GM19397 (cell line): ENCODE results near the gene PRKAB1.

Source experiments
- ATAC-seq: cut with Tn5 transposase; IDR thresholded peaks from one replicate; pipeline ENCODE4 v1.9.1; 2021; ENCODE audit warnings: mild to moderate bottlenecking, moderate library complexity; ENCODE audit not compliant: unreplicated experiment

Gene PRKAB1

GRCh38 chr12:119661882-119662281, 6.1 kb upstream of the PRKAB1 start:
- ATAC-seq = no peak

DNA sequence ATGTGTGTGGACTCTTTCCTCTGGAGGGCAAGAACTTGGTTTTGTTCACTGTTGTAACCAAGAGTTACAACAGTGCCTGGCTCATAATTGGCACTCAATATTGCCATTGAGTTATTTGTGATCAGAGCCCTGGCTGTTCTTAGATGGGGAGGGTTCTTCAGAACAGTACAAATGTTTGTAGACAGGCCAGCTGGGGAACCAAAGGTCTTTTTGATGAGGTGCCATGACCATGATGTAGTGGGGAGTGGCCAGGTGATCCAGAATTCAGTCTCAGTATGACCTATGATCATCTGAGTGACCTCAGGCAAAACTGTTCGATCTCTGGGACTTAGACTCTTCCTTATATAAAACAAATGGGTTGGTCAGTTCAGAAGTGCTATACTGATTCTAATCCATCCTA, 3.3 kb upstream of the PRKAB1 start:
- ATAC-seq = no peak

DNA sequence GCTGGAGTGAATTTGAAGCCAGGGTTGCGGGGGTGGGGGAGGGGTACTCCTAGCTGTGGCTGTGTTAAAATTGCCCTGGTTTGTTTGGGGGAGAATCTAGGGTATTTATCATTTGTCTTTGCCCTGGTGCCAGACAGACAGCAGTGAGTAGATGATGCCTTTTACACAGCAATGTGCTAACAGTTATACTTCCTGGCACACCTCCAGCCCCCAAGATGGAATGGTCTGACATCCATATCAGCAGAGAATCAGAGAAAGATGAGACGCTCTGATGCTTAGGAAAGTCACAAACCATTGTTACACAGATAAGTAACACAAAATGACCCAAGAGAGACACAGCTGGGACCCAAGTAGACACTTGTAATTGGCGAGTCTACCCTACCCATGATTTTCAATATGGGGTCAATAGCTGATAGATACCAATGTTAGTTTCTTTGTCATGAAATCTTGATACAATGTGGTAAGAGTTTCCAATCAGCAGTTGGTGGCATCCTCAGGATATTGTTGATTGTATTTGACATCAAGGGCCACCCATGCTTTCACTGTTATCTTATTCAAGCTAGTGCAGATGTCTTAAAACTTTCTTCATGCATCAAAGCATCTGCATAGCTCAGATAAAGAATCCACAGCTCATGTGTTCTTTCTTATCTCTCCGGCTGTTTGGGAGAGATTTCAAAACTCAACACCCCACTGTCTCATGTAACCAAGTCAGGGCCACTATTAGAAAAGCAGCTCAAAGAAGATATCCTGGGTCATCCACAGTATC, 2.6 kb upstream of the PRKAB1 start:
- ATAC-seq = no peak

DNA sequence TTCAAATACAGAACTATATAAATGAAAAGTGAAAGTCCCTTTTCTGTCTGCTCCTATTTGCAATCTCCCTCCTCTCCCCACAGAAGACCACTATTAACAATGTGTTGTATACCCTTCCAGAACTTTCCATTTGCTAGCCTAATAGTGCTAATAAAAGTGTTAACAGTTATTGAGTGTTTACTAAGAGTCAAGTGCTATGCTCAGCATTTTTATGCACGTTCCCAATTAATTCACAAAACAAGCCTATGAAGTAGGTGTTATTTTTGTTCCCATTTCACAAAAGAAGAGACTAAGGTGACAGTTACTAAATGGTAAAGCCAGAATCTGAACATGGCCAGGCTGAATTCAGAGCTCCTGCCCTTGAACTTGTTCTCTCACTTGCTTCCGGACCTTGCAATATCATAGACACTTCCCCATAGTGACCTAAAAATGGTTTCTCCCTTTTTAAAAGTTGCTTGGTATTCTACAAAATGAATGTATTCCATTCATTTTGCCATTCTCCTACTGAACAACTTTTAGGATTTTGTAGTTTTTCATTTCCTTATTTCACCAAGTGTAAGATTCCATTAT, 1.6 kb upstream of the PRKAB1 start:
- no peak for ATAC-seq

DNA sequence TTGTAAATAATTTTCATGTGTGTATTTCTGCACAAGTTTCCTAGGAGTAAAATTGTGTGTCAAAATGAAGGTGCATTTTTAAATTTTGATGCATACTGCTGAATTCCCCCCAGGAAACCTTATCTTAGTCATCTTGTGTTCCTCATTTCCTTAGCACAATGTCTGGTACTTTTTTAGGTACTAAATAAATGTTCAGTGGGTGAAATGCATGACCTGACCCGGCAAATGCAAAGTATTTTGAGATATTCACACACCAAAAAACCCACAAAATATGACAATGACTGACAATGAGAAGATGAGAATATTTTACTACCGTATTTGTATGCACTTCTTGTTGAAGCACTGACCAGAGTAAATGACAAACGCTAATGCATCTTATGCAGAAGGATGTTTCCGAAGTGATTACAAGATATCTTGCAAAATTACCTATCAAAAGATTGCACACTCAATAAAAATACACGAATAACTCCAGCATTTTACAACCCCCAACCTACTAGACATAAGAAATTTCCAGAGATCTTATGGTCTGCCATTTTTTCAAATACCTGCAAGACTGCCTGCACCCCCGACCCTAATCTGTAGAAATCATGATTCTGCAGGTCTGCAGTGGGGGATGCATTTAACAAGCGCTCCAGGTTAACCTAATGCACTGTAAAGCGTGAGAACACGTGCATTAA, 895 bp upstream of the PRKAB1 start:
- ATAC-seq = no peak

DNA sequence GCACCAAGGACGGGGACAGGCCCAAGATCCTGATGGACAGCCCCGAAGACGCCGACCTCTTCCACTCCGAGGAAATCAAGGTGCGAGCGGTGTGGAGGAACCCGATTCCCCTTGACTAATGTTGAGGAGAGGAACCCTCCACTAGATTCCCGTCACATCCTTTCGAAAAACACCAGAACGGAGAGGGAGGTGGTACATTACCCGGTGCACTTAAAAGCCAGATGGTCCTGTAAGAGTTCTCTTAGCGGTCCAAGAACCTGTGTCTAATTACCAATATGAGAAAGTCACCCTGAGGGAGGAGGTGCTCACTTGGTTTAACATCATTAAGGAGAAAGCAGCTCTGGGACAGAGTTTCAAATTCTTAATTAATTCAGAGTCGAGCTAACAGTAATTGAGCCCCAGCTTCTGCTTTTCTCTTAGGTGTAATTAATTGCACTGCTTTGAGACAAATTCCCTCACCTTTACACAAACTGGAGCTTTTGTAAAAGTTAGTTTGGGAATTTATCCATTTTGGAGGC, 450 bp downstream of the PRKAB1 start:
- no peak for ATAC-seq

DNA sequence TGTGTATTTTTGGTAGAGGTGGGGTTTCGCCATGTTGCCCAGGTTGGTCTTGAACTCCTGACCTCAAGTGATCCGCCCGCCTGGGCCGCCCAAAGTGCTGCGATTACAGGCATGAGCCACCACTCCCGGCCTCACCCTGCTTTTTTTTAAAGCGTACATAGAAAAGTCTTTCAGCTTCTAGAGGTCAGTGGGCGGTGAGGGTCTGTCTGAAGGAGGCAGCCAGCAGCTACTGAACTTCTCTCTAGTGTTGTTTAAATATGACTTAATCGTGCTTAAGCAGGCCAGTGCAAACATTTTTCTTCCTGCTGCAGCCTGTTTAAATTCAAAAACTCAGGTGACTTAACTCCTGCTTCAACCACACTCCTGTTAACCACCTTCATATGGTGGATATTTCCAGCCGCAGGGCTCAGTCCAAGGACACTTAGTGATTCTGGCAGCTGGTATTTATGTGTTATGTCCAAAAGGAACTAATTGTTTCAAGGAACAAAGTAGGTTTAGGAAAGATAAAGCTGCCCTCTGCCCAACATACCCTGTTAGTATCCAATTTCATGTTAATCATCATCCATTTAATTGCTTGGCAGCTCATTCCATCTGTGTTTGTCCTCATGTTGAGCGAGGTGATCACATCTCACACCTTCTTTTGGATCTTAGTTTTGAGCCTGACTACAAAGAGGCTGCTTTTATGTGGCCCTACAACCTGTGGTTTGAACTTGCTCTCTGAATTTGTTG, 2.0 kb downstream of the PRKAB1 start:
- ATAC-seq = no peak

DNA sequence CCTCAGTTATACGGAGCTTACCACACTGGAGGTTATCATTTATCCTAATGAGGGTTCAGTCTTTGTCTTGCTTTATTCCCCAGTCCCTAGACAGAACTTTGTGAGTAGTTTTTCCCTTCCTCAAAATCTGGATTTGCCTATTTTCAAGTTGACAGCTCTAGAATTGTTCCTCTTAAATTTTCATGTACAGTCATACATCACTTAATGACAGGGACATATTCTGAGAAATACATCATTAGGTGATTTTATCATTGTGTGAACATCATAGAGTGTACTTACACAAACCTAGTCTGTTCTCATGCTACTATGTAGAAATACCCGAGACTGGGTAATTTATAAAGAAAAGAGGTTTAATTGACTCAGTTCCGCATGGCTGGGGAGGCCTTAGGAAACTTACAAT, 3.1 kb downstream of the PRKAB1 start:
- no peak for ATAC-seq

DNA sequence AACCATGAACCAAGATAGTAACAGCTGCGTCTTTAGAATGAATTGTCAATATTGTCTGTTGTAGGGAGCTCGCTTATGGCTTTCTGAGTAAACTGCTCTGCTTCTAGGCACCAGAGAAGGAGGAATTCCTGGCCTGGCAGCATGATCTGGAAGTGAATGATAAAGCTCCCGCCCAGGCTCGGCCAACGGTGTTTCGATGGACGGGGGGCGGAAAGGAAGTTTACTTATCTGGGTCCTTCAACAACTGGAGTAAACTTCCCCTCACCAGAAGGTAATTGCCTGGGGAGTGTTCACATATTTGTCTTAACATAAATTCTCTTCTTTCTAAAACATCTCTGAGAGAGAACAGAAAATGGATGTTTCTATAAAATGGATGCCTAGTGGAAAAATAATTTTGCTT, 4.3 kb downstream of the PRKAB1 start:
- no peak for ATAC-seq

DNA sequence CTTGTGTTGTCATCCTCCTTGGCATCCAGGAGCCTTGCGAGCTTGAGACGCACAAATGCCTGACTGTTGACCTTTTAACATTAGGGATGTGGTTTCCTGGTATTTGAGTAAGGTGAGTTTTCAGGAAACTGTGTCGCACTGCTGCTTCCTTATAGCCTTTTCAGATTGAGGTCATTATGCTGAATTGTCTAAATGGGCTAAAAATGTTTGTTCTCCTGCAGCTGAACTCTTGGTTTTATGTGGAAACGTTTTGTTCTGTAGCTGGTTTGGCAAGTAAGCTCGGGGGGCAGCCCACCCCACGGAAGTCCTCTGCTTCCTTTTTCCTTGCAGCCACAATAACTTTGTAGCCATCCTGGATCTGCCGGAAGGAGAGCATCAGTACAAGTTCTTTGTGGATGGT, 5.7 kb downstream of the PRKAB1 start:
- no peak for ATAC-seq

- no peak for ATAC-seq
These were observed 6.6 kb downstream of the PRKAB1 start for GRCh38 chr12:119674560-119674959.

- ATAC-seq = no peak
These were observed 8.1 kb downstream of the PRKAB1 start for GRCh38 chr12:119676022-119676421.

- no peak for ATAC-seq
These were observed 8.6 kb downstream of the PRKAB1 start for GRCh38 chr12:119676573-119676972.

DNA sequence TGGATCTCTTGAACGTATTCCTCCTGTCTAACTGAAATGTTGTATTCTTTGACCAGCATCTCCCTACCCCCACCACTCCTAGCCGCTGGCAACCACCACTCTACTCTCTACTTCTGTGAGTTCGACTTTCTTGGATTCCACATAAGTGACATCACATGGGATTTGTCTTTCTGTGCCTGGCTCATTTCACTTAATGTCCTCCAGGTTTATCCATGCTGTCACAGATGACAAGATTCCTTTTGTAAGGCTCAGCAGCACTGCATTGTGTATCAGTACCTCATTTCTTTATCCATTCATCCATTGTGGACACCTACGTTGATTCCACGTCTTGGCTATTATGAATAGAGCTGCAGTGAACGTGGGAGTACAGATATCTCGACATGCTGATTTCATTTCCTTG, 10.5 kb downstream of the PRKAB1 start:
- no peak for ATAC-seq

GRCh38 chr12:119679081-119679480, 11.1 kb downstream of the PRKAB1 start:
- no peak for ATAC-seq

GRCh38 chr12:119679490-119679889, 11.6 kb downstream of the PRKAB1 start:
- ATAC-seq = no peak

DNA sequence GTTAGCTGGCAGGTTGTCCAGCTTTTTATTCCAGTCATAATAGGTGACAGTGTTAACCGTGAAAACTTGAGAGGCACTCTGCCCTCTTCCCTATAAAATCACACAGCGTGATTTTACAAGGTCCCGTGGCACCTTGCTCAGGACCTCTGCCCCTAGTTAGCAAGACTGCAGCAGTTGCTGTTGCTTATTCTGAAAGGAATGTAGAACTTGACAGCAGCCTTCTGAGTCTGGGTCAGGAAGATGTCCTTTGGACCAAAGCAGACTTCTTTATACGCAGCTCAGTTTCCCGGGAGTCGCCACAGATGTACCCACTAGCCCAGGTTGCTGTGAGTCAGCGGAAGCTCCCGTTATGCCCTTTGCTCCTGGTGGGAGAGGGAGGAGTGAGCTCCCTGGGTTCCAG, 13.2 kb downstream of the PRKAB1 start:
- ATAC-seq = no peak

GRCh38 chr12:119681728-119682638, 14.1 kb downstream of the PRKAB1 start:
- ATAC-seq = no peak

GRCh38 chr12:119682639-119683252, 14.8 kb downstream of the PRKAB1 start:
- no peak for ATAC-seq

DNA sequence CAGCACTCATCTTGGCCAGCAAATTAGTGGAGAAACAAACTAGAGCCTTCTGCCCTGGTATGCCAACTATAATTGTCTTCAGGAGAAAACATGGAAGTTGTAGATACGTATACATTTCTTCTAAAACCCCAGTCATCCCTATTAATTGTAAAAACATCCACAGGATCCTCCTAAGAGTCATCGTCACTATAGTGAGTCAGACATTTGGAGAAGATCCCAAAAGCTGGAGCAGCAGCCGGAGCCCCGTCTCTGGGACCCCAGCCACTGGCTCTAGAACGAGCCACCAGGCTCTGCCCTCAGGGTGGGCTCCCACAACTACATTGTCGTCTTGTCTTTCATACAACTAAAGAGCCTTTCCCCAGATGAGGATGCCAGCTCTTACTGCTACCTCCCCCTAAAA, 15.5 kb downstream of the PRKAB1 start:
- no peak for ATAC-seq
